Progenitor cell of endocrine pancreas (in vitro differentiated cells): Measurements from ENCODE around the gene PHF10. TPM values are rescaled to one million over a fixed set of nuclear protein-coding genes. Genes with fewer than 3 reads are reported as not detected.

Experiments
- DNase-seq: peaks from one replicate; pipeline ENCODE4 v3.0.0; 2021; ENCODE audit warnings: low spot score; ENCODE audit not compliant: unreplicated experiment
- H3K27ac Mint-ChIP-seq: 2 replicates; pipeline ENCODE4 v1.8.0; 2021; ENCODE audit warnings: mild to moderate bottlenecking, moderate library complexity, mixed read lengths
- H3K27me3 Mint-ChIP-seq: 2 replicates; pipeline ENCODE4 v1.8.0; 2021; ENCODE audit warnings: mixed read lengths
- H3K36me3 Mint-ChIP-seq: 2 replicates; pipeline ENCODE4 v1.8.0; 2022; ENCODE audit warnings: mixed read lengths; ENCODE audit not compliant: insufficient read depth
- H3K4me1 Mint-ChIP-seq: 2 replicates; pipeline ENCODE4 v1.8.0; 2021; ENCODE audit warnings: low read depth, mixed read lengths
- H3K4me3 Mint-ChIP-seq: 2 replicates; pipeline ENCODE4 v1.8.0; 2021; ENCODE audit warnings: low read depth, mild to moderate bottlenecking, moderate library complexity, mixed read lengths
- H3K9me3 Mint-ChIP-seq: 2 replicates; pipeline ENCODE4 v1.8.0; 2021; ENCODE audit warnings: low read depth, mixed read lengths
- total RNA-seq: library from RNA; stranded (reverse); gene quantifications from 2 replicates; pipeline ENCODE4 v1.2.1, GENCODE V29; 2021
- TF ChIP-seq, protein P1 (sequence below): fragments of 200-600 bp; sonication (generic); IDR thresholded peaks from one replicate; pipeline ENCODE4 v1.5.0; 2021; ENCODE audit warnings: antibody characterized with exemption, mild to moderate bottlenecking; ENCODE audit not compliant: unreplicated experiment

The PHF10 gene
- total RNA-seq, 1 donor from 2014 or later, result 105 TPM

DNA sequence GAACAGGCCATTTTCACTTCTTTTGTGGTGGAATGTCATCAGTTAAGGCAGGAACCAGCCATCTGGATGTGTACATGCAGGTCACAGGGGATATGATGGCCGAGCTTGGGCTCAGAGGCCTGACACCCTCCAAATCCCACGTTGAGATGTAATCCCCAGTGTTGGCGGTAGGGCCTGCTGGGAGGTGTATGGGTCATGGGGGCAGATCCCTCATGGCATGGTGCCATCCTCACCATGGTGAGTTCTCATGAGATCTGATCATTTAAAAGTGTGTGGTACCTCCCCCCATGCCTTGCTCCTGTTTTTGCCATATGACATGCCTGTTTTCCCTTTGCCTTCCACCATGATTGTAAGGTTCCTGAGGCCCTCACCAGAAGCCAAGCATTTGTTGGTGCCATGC is 49.3 kb downstream of the PHF10 start:
- Mint-ChIP-seq H3K27ac (no peak overlapping the region), H3K36me3 (peaks cover 37% of the 10 kb centered on the region), H3K27me3 (no peaks in the 10 kb centered on the region), H3K4me3 (no peak overlapping the region), H3K4me1 (peaks cover 9% of the 10 kb centered on the region), H3K9me3 (no peaks in the 10 kb centered on the region)
- no peak for DNase-seq
- TF ChIP-seq, protein P1, sequence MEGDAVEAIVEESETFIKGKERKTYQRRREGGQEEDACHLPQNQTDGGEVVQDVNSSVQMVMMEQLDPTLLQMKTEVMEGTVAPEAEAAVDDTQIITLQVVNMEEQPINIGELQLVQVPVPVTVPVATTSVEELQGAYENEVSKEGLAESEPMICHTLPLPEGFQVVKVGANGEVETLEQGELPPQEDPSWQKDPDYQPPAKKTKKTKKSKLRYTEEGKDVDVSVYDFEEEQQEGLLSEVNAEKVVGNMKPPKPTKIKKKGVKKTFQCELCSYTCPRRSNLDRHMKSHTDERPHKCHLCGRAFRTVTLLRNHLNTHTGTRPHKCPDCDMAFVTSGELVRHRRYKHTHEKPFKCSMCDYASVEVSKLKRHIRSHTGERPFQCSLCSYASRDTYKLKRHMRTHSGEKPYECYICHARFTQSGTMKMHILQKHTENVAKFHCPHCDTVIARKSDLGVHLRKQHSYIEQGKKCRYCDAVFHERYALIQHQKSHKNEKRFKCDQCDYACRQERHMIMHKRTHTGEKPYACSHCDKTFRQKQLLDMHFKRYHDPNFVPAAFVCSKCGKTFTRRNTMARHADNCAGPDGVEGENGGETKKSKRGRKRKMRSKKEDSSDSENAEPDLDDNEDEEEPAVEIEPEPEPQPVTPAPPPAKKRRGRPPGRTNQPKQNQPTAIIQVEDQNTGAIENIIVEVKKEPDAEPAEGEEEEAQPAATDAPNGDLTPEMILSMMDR, result no peak

- H3K36me3 Mint-ChIP-seq, result peaks cover 23% of the 10 kb centered on the region
These were observed 52.7 kb downstream of the PHF10 start for GRCh38 chr6:169671563-169671962.

DNA sequence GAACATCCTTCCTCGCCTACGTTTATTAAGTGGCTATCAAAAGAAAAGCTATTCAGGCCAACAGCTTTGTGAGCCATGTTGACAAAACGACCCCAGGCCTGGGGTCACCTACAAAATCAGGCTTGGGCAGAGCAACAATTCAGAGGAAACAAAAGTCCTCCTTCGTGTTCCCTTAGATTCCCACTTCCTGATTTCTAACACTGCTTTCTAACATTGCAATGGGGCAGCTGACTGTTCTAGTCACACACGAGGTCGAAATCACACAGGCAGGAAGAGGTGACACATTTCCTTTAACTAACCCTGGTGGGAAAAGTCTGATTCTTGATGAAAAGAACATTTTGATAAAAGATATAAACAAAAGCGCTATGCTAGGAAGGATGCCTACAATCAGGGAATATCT is 54.4 kb downstream of the PHF10 start:
- TF ChIP-seq, protein P1, result no peak
- no peaks in the 10 kb centered on the region for H3K4me1 Mint-ChIP-seq
- no peak overlapping the region for H3K4me3 Mint-ChIP-seq
- H3K27me3 Mint-ChIP-seq, result no peaks in the 10 kb centered on the region
- H3K27ac Mint-ChIP-seq, result no peak overlapping the region
- no peaks in the 10 kb centered on the region for H3K9me3 Mint-ChIP-seq
- DNase-seq, result no peak
- H3K36me3 Mint-ChIP-seq, result peaks cover 18% of the 10 kb centered on the region

More at GRCh38 chr6:169671563-169671962, 52.7 kb downstream of the PHF10 start:
- no peak for DNase-seq
- Mint-ChIP-seq H3K27ac (peak overlapping the region; percentile 44), H3K27me3 (no peaks in the 10 kb centered on the region), H3K4me3 (no peak overlapping the region), H3K9me3 (no peaks in the 10 kb centered on the region), H3K4me1 (no peaks in the 10 kb centered on the region)
- TF ChIP-seq, protein P1, result no peak

GRCh38 chr6:169669147-169669546 is 55.2 kb downstream of the PHF10 start:
- H3K4me3 Mint-ChIP-seq, result no peak overlapping the region
- no peaks in the 10 kb centered on the region for H3K27me3 Mint-ChIP-seq
- TF ChIP-seq, protein P1, result no peak
- H3K27ac Mint-ChIP-seq, result no peak overlapping the region
- H3K9me3 Mint-ChIP-seq, result no peaks in the 10 kb centered on the region
- H3K36me3 Mint-ChIP-seq, result peaks cover 12% of the 10 kb centered on the region
- H3K4me1 Mint-ChIP-seq, result no peaks in the 10 kb centered on the region
- no peak for DNase-seq

DNA sequence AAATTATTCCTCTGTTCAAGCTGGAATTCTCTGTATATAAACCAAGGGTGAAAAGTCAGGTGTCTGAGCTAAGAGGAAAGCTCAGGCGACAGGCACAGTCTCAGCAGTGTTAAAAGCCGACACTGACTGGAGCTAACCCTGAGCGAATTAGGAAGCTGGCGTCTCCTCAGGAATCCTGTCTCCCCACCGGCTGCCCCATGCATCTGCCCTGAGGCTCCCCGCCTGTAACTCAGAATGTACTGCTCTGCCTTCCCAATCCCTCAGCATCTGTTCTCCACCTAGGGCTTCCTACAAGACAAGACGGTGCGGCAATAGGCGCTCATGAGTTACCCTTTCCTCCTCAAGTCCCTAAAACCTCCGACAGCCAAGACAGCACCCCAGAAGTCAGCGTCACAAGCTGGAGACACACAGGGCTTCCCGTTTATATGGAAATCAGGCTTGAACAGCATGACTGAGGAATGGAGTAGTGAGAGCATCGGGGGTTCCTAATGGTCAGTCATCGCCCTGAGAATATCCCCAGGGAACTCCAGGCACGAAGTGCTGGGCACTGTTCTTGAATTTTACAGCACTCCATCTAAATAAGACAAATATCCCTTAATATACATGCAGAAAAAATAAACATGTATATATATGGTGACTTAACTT is 56.0 kb downstream of the PHF10 start:
- TF ChIP-seq, protein P1, result no peak
- no peak overlapping the region for H3K4me3 Mint-ChIP-seq
- no peak for DNase-seq
- no peaks in the 10 kb centered on the region for H3K27me3 Mint-ChIP-seq
- no peaks in the 10 kb centered on the region for H3K4me1 Mint-ChIP-seq
- H3K9me3 Mint-ChIP-seq, result no peaks in the 10 kb centered on the region
- H3K36me3 Mint-ChIP-seq, result peaks cover 14% of the 10 kb centered on the region
- no peak overlapping the region for H3K27ac Mint-ChIP-seq
